ENCODE results near the gene CA7. TPM values are rescaled to one million over a fixed set of nuclear protein-coding genes. Genes with fewer than 3 reads are reported as not detected.

CA7 gene
- total RNA-seq, 2 donors from 2014 or later: not detected

GRCh38 chr16:66882702-66883101, 38.5 kb downstream of the CA7 start:
- Histone ChIP-seq H3K9ac (ENCODE audit: extremely low read depth, low read length, poor library complexity, severe bottlenecking) (no peak overlapping the region), H3K36me3 (ENCODE audit: control insufficient read depth, insufficient read depth, low read length) (peaks cover 21% of the 10 kb centered on the region), H3K4me1 (ENCODE audit: control insufficient read depth, insufficient read depth, low read length) (peaks cover 11% of the 10 kb centered on the region), H3K4me3 (ENCODE audit: low read length) (no peak overlapping the region), H3K9me3 (ENCODE audit: control insufficient read depth, low read length) (no peaks in the 10 kb centered on the region), H3K27ac (ENCODE audit: low read depth, low read length) (no peak overlapping the region), H3K27me3 (ENCODE audit: control insufficient read depth, insufficient read depth, low read length, poor library complexity, severe bottlenecking) (no peaks in the 10 kb centered on the region)
- Mint-ChIP-seq H3K4me1 (peaks cover 26% of the 10 kb centered on the region), H3K9me3 (no peaks in the 10 kb centered on the region), H3K4me3 (no peak overlapping the region), H3K27ac (no peak overlapping the region), H3K36me3 (ENCODE audit: low read depth) (peaks cover 20% of the 10 kb centered on the region), H3K27me3 (ENCODE audit: insufficient read depth) (peaks cover 8% of the 10 kb centered on the region)
- TF ChIP-seq CTCF (conservative IDR thresholded peaks at IDR 0.05): no peak
- DNase-seq: no peak
- WGBS, 2 experiments (ENCODE audit: insufficient coverage in 1 of 2, insufficient read length in 1 of 2): 91 to 96% methylated on average over 3 of the region's 3 CpGs

- H3K4me3 Mint-ChIP-seq: no peak overlapping the region
- 93 to 95% methylated on average over 11 to 12 of the region's 12 CpGs for WGBS, 2 experiments (ENCODE audit: insufficient coverage in 1 of 2, insufficient read length in 1 of 2)
- H3K9ac ChIP-seq (ENCODE audit: extremely low read depth, low read length, poor library complexity, severe bottlenecking): no peak overlapping the region
Observed at GRCh38 chr16:66885491-66885890, 41.3 kb downstream of the CA7 start.

GRCh38 chr16:66886321-66886720, 42.1 kb downstream of the CA7 start:
- Histone ChIP-seq H3K27me3 (ENCODE audit: control insufficient read depth, insufficient read depth, low read length, poor library complexity, severe bottlenecking) (no peaks in the 10 kb centered on the region), H3K9me3 (ENCODE audit: control insufficient read depth, low read length) (no peaks in the 10 kb centered on the region), H3K9ac (ENCODE audit: extremely low read depth, low read length, poor library complexity, severe bottlenecking) (peak overlapping the region; percentile 14), H3K4me3 (ENCODE audit: low read length) (peak overlapping the region; percentile 7), H3K27ac (ENCODE audit: low read depth, low read length) (no peak overlapping the region), H3K4me1 (ENCODE audit: control insufficient read depth, insufficient read depth, low read length) (peaks cover 11% of the 10 kb centered on the region), H3K36me3 (ENCODE audit: control insufficient read depth, insufficient read depth, low read length) (peaks cover 24% of the 10 kb centered on the region)
- TF ChIP-seq CTCF (conservative IDR thresholded peaks at IDR 0.05): no peak
- peak overlapping the region; percentile 75 for H3K27ac Mint-ChIP-seq
- H3K36me3 Mint-ChIP-seq (ENCODE audit: low read depth): peaks cover 28% of the 10 kb centered on the region
- no peak for DNase-seq
- H3K9me3 Mint-ChIP-seq: no peaks in the 10 kb centered on the region
- no peaks in the 10 kb centered on the region for H3K27me3 Mint-ChIP-seq (ENCODE audit: insufficient read depth)
- WGBS, 2 experiments (ENCODE audit: insufficient coverage in 1 of 2, insufficient read length in 1 of 2): 88 to 100% methylated on average over 1 to 2 of the region's 2 CpGs
- H3K4me3 Mint-ChIP-seq: no peak overlapping the region
- H3K4me1 Mint-ChIP-seq: peaks cover 22% of the 10 kb centered on the region

More at GRCh38 chr16:66885491-66885890, 41.3 kb downstream of the CA7 start:
- Mint-ChIP-seq H3K36me3 (ENCODE audit: low read depth) (peaks cover 28% of the 10 kb centered on the region), H3K9me3 (no peaks in the 10 kb centered on the region), H3K27me3 (ENCODE audit: insufficient read depth) (no peaks in the 10 kb centered on the region), H3K27ac (no peak overlapping the region), H3K4me1 (peaks cover 22% of the 10 kb centered on the region)
- Histone ChIP-seq H3K27me3 (ENCODE audit: control insufficient read depth, insufficient read depth, low read length, poor library complexity, severe bottlenecking) (no peaks in the 10 kb centered on the region), H3K9me3 (ENCODE audit: control insufficient read depth, low read length) (no peaks in the 10 kb centered on the region), H3K27ac (ENCODE audit: low read depth, low read length) (no peak overlapping the region), H3K36me3 (ENCODE audit: control insufficient read depth, insufficient read depth, low read length) (peaks cover 21% of the 10 kb centered on the region), H3K4me3 (ENCODE audit: low read length) (peak overlapping the region; percentile 7), H3K4me1 (ENCODE audit: control insufficient read depth, insufficient read depth, low read length) (peaks cover 11% of the 10 kb centered on the region)
- no peak for TF ChIP-seq CTCF (conservative IDR thresholded peaks at IDR 0.05)
- peak; percentile 40 for DNase-seq

All from endodermal cell (in vitro differentiated cells).